ENCODE measurements around the gene PMEPA1. TPM values are rescaled to one million over a fixed set of nuclear protein-coding genes. Genes with fewer than 3 reads are reported as not detected.

Gene PMEPA1
- total and polyA plus RNA-seq, 10 of the 15 experiments (the other 5 are each of a cell fraction or from before 2014, with no cell fraction given), result 0.02 to 0.10 (median 0.04) TPM; not detected in 3

DNA sequence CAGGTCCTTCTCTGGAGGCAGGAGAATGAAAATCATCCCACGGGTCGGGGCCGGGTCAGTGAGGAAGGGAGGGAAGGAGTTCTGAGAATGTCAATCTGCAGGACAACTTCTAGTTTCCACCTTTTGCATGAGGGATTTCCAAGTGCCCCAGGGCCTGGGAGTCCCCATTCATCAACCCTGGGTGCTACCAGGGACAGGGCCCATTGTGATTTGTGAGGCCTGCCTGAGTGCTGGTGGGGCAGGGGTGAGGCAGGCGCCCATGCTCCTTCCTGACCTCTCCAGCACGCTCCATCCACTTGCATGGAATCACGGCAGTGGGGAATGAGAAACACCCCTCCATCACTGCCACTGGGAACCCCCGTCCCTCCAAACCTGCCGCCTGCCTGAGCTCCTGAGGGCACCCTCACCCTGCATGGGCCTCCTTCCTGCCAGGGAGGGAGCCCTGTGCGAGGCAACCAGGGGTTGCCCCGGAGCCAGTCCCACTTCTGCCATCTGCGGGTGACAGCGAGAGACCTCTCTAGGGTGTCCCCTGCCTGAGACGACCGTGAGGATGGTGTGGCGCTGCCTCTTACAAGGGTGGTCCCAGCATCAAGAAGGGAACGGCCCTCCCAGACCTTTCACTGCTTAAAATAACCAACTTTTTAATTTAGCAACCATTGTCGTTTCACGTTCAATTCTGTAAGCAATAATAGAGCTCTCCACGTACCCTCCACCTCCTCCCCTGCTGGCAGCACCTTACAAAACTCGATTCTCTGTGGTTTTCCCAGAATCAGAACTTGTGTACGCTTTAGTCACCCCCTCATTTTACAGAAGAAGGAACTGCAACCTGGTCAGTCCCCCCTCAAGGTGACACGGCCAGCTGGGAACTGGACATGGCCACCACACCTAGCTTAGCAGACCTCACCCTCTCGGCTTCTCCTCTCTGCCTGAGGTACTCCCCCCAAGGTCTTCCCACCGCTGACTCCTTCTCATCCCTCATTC lies 28.6 kb downstream of the PMEPA1 start:
- no peaks in the 10 kb centered on the region for H3K27me3 ChIP-seq (replicated peaks in 1 of 2; ENCODE audit: control insufficient read depth in 2 of 2, insufficient read depth in 2 of 2, low read length in 1 of 2)
- FAIRE-seq (peak; percentile 65), ATAC-seq (peak; percentile 65), DNase-seq (ENCODE audit: low read depth, low spot score) (peak; percentile 40)
- no peaks in the 10 kb centered on the region for H3K9me3 ChIP-seq (replicated peaks; ENCODE audit: control insufficient read depth, insufficient read depth, low read length)
- no peaks in the 10 kb centered on the region for H3K36me3 ChIP-seq (ENCODE audit: control insufficient read depth in 2 of 2, insufficient read depth in 2 of 2, low read length in 1 of 2)
- ChIA-PET SMC1A (ENCODE audit: uncharacterized antibody, unreplicated experiment) (interaction anchor here (0.7 to 2.6 kb wide), 5 partner anchors 10 to 67 kb away, joined by 3 to 9 read pairs (median 4); partner anchors contain the start of gene ZBP1), POLR2A (interaction anchor here (1.0 kb wide), 1 partner anchor 62 kb away, joined by 3 read pairs; no protein-coding TSS in a partner anchor), CTCF (interaction anchor here (0.5 to 2.9 kb wide), 17 partner anchors 11 to 292 kb away, joined by 3 to 18 read pairs (median 4); partner anchors contain the start of gene ZBP1), RAD21 (ENCODE audit: unreplicated experiment) (interaction anchor here (0.6 to 3.3 kb wide), 9 partner anchors 16 to 406 kb away, joined by 3 to 25 read pairs (median 3); partner anchors contain the start of gene ZBP1)
- H3K4me3 ChIP-seq, result peak overlapping the region; percentile 63
- H4K20me1 ChIP-seq (ENCODE audit: control insufficient read depth, insufficient read depth), result no peaks in the 10 kb centered on the region
- 18% methylated on average over 24 of the region's 24 CpGs for WGBS (ENCODE audit: insufficient coverage, insufficient replicate concordance, low lambda C conversion rate, missing lambda C conversion rate)
- H3K79me2 ChIP-seq (ENCODE audit: control insufficient read depth, insufficient read depth, low read length), result no peaks in the 10 kb centered on the region
- BruUV-seq (replicated peaks), result no TSS peak
- H3K9ac ChIP-seq (ENCODE audit: control insufficient read depth, insufficient read depth, low read length), result peak overlapping the region; percentile 39
- H2AFZ ChIP-seq (ENCODE audit: control insufficient read depth, low read depth, low read length), result peak overlapping the region; percentile 47
- peak overlapping the region; percentile 62 for H3K4me2 ChIP-seq (ENCODE audit: control insufficient read depth, insufficient read depth)
- in situ Hi-C loops (cut with MboI) (loop anchor here (10.0 kb wide), 1 partner anchor 286 kb away; the partner anchor contains the start of gene RBM38), intact Hi-C loops (cut with micrococcal nuclease; ENCODE audit: unreplicated experiment) (loop anchor here (1.0 to 10.0 kb wide), 4 partner anchors 26 to 286 kb away; partner anchors contain the start of genes PMEPA1 and RBM38)
- peaks cover 62% of the 10 kb centered on the region for H3K4me1 ChIP-seq (ENCODE audit: control insufficient read depth, insufficient read depth, low read length)
- peak overlapping the region; percentile 80 for H3K27ac ChIP-seq (ENCODE audit: control insufficient read depth, insufficient read depth)
- TF ChIP-seq ZZZ3 (IDR thresholded peaks at IDR 0.05; ENCODE audit: control insufficient read depth, insufficient read length, low read depth), result no peak
- TF ChIP-seq, protein P1, sequence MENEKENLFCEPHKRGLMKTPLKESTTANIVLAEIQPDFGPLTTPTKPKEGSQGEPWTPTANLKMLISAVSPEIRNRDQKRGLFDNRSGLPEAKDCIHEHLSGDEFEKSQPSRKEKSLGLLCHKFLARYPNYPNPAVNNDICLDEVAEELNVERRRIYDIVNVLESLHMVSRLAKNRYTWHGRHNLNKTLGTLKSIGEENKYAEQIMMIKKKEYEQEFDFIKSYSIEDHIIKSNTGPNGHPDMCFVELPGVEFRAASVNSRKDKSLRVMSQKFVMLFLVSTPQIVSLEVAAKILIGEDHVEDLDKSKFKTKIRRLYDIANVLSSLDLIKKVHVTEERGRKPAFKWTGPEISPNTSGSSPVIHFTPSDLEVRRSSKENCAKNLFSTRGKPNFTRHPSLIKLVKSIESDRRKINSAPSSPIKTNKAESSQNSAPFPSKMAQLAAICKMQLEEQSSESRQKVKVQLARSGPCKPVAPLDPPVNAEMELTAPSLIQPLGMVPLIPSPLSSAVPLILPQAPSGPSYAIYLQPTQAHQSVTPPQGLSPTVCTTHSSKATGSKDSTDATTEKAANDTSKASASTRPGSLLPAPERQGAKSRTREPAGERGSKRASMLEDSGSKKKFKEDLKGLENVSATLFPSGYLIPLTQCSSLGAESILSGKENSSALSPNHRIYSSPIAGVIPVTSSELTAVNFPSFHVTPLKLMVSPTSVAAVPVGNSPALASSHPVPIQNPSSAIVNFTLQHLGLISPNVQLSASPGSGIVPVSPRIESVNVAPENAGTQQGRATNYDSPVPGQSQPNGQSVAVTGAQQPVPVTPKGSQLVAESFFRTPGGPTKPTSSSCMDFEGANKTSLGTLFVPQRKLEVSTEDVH (IDR thresholded peaks at IDR 0.05; ENCODE audit: low read depth, partially characterized antibody), result no peak
- no peak for TF ChIP-seq RELA (IDR thresholded peaks at IDR 0.05; ENCODE audit: borderline replicate concordance, partially characterized antibody)
- 0 out of 2 replicates have a peak, but pooled peaks have one; percentile 21 for TF ChIP-seq BCL11A (IDR thresholded peaks at IDR 0.05; ENCODE audit: low read depth, low read length)
- no peak for TF ChIP-seq FOS (IDR thresholded peaks at IDR 0.05; ENCODE audit: borderline replicate concordance, extremely low read depth, insufficient read length)
- no peak for TF ChIP-seq NFIC (IDR thresholded peaks at IDR 0.05; ENCODE audit: low read depth, low read length)
- peak; percentile 70 for TF ChIP-seq RUNX3 (IDR thresholded peaks at IDR 0.05; ENCODE audit: low read length)
- TF ChIP-seq CBX5 (IDR thresholded peaks at IDR 0.05; ENCODE audit: low read depth), result no peak
- TF ChIP-seq PML (IDR thresholded peaks at IDR 0.05; ENCODE audit: low read length), result no peak
- TF ChIP-seq POLR2AphosphoS5 (IDR thresholded peaks at IDR 0.05; ENCODE audit: low read length), result no peak
- TF ChIP-seq, protein P2, sequence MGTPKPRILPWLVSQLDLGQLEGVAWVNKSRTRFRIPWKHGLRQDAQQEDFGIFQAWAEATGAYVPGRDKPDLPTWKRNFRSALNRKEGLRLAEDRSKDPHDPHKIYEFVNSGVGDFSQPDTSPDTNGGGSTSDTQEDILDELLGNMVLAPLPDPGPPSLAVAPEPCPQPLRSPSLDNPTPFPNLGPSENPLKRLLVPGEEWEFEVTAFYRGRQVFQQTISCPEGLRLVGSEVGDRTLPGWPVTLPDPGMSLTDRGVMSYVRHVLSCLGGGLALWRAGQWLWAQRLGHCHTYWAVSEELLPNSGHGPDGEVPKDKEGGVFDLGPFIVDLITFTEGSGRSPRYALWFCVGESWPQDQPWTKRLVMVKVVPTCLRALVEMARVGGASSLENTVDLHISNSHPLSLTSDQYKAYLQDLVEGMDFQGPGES (IDR thresholded peaks at IDR 0.05), result no peak
- TF ChIP-seq TBL1XR1 (IDR thresholded peaks at IDR 0.05; ENCODE audit: low read depth, low read length), result no peak
- no peak for TF ChIP-seq DPF2 (IDR thresholded peaks at IDR 0.05)
- no peak for TF ChIP-seq GATAD2B (conservative IDR thresholded peaks at IDR 0.05; ENCODE audit: low read depth)
- TF ChIP-seq CREB1 (IDR thresholded peaks at IDR 0.05; ENCODE audit: low read depth), result no peak
- no peak for TF ChIP-seq ASH2L (IDR thresholded peaks at IDR 0.05; ENCODE audit: borderline replicate concordance, low read depth)
- no peak for TF ChIP-seq YBX1 (IDR thresholded peaks at IDR 0.05)
- TF ChIP-seq, protein P3, sequence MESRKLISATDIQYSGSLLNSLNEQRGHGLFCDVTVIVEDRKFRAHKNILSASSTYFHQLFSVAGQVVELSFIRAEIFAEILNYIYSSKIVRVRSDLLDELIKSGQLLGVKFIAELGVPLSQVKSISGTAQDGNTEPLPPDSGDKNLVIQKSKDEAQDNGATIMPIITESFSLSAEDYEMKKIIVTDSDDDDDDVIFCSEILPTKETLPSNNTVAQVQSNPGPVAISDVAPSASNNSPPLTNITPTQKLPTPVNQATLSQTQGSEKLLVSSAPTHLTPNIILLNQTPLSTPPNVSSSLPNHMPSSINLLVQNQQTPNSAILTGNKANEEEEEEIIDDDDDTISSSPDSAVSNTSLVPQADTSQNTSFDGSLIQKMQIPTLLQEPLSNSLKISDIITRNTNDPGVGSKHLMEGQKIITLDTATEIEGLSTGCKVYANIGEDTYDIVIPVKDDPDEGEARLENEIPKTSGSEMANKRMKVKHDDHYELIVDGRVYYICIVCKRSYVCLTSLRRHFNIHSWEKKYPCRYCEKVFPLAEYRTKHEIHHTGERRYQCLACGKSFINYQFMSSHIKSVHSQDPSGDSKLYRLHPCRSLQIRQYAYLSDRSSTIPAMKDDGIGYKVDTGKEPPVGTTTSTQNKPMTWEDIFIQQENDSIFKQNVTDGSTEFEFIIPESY (IDR thresholded peaks at IDR 0.05), result no peak
